Fibroblast of lung (primary cell): ENCODE data around the gene PELO. TPM values are rescaled to one million over a fixed set of nuclear protein-coding genes. Genes with fewer than 3 reads are reported as not detected.

Source experiments
- DNase-seq, 2 donors: peaks; one replicate each; pipeline versions ENCODE4 v3.0.0 to v3.0.0-alpha.2; 2010; ENCODE audit warnings: low read depth in 2 of 2
- H2AFZ ChIP-seq: 2 replicates; pipeline ENCODE4 v1.5.1; 2012; ENCODE audit warnings: low read length, control low read depth, inconsistent platforms
- H3K27ac ChIP-seq: 2 replicates; pipeline ENCODE4 v1.5.1; 2011; ENCODE audit warnings: low read length, control low read depth; ENCODE audit not compliant: insufficient read depth
- H3K27me3 ChIP-seq: 2 replicates; pipeline ENCODE4 v1.5.1; 2011; ENCODE audit warnings: mild to moderate bottlenecking, low read length; ENCODE audit not compliant: control insufficient read depth, insufficient read depth
- H3K36me3 ChIP-seq: 2 replicates; pipeline ENCODE4 v1.5.1; 2011; ENCODE audit warnings: low read length; ENCODE audit not compliant: control insufficient read depth, insufficient read depth
- H3K4me1 ChIP-seq: 2 replicates; pipeline ENCODE4 v1.5.1; 2011; ENCODE audit warnings: low read length; ENCODE audit not compliant: control insufficient read depth, insufficient read depth; ENCODE audit errors: extremely low read depth
- H3K4me2 ChIP-seq: 2 replicates; pipeline ENCODE4 v1.5.1; 2011; ENCODE audit warnings: low read length, control low read depth; ENCODE audit not compliant: insufficient read depth; ENCODE audit errors: extremely low read depth
- H3K4me3 ChIP-seq, 4 experiments: fragments of 200-600 bp in 1 of 4; sonication (generic) in 1 of 4; replicated peaks in 1 of 4; 2 replicates each; pipeline ENCODE4 v1.5.1; 2011 to 2016; ENCODE audit warnings: low read length in 4 of 4, low read depth in 3 of 4, mild to moderate bottlenecking in 3 of 4, control low read depth in 2 of 4, inconsistent platforms in 1 of 4, mixed read lengths in 1 of 4; ENCODE audit not compliant: insufficient read depth in 1 of 4; ENCODE audit errors: control extremely low read depth in 1 of 4
- H3K79me2 ChIP-seq: 2 replicates; pipeline ENCODE4 v1.5.1; 2012; ENCODE audit warnings: mild to moderate bottlenecking, low read length, inconsistent platforms; ENCODE audit not compliant: control insufficient read depth, insufficient read depth
- H3K9ac ChIP-seq: 2 replicates; pipeline ENCODE4 v1.5.1; 2011; ENCODE audit warnings: mild to moderate bottlenecking, low read length, control low read depth; ENCODE audit not compliant: insufficient read depth
- H3K9me3 ChIP-seq: 2 replicates; pipeline ENCODE4 v1.5.1; 2012; ENCODE audit warnings: low read depth, low read length; ENCODE audit not compliant: control insufficient read depth, insufficient read depth
- H4K20me1 ChIP-seq: 2 replicates; pipeline ENCODE4 v1.5.1; 2011; ENCODE audit warnings: low read length; ENCODE audit not compliant: control insufficient read depth, insufficient read depth; ENCODE audit errors: extremely low read depth
- EZH2 ChIP-seq: IDR thresholded peaks from 2 replicates; pipeline ENCODE4 v1.5.1; 2012; ENCODE audit warnings: low read length, control low read depth, mild to moderate bottlenecking; ENCODE audit errors: missing control alignments
- polyA plus RNA-seq, 2 donors: library from polyadenylated mRNA; depleted of rRNA in 1 of 2; stranded (reverse) in 1 of 2; unstranded in 1 of 2; fragments of >200 nt; gene quantifications; 2 replicates each; pipeline ENCODE4 v1.2.1, GENCODE V29; 2011 to 2012; ENCODE audit warnings: missing spikeins in 1 of 2
- total RNA-seq: library from RNA; depleted of rRNA; stranded (reverse); fragments of >200 nt; gene quantifications from 2 replicates; pipeline ENCODE4 v1.2.1, GENCODE V29; 2014
- TF ChIP-seq, protein P1 (sequence below), 2 donors: IDR thresholded peaks in 1 of 2; conservative IDR thresholded peaks in 1 of 2; 1 replicate in 1 of 2; 2 replicates in 1 of 2; pipeline ENCODE4 v1.5.1; 2011 to 2012; ENCODE audit warnings: low read length in 2 of 2, control low read depth in 1 of 2, inconsistent platforms in 1 of 2, low read depth in 1 of 2, mild to moderate bottlenecking in 1 of 2

The PELO gene
- total and polyA plus RNA-seq, 2 donors (not counting 1 experiment from before 2014, with no cell fraction given): 30.5 to 45.2 TPM

DNA sequence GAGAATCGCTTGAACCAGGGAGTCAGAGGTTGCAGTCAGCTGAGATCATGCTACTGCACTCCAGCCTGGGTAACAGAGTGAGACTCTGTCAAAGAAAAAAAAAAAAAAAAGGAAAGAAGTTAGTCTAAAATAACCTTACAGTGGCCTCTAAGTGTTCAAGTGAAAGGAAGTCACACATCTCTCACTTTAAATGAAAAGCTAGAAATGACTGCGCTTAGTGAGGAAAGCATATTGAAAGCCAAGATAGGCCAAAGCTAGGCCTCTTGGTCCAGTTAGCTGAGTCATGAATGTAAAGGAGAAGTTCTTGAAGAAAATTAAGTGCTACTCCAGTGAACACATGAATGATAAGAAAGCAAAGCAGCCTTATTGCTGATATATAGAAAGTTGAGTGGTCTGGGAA is 38.1 kb downstream of the PELO start:
- Histone ChIP-seq H3K4me1 (peaks cover 7% of the 10 kb centered on the region), H3K4me3 (no peak overlapping the region), H3K4me2 (no peak overlapping the region), H3K27me3 (no peaks in the 10 kb centered on the region), H3K79me2 (no peaks in the 10 kb centered on the region), H3K27ac (no peak overlapping the region), H4K20me1 (no peaks in the 10 kb centered on the region), H2AFZ (no peak overlapping the region), H3K36me3 (no peaks in the 10 kb centered on the region), H3K9ac (no peak overlapping the region), H3K9me3 (no peaks in the 10 kb centered on the region)
- TF ChIP-seq, protein P1, sequence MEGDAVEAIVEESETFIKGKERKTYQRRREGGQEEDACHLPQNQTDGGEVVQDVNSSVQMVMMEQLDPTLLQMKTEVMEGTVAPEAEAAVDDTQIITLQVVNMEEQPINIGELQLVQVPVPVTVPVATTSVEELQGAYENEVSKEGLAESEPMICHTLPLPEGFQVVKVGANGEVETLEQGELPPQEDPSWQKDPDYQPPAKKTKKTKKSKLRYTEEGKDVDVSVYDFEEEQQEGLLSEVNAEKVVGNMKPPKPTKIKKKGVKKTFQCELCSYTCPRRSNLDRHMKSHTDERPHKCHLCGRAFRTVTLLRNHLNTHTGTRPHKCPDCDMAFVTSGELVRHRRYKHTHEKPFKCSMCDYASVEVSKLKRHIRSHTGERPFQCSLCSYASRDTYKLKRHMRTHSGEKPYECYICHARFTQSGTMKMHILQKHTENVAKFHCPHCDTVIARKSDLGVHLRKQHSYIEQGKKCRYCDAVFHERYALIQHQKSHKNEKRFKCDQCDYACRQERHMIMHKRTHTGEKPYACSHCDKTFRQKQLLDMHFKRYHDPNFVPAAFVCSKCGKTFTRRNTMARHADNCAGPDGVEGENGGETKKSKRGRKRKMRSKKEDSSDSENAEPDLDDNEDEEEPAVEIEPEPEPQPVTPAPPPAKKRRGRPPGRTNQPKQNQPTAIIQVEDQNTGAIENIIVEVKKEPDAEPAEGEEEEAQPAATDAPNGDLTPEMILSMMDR (conservative IDR thresholded peaks at IDR 0.05 in 1 of 2, IDR thresholded peaks at IDR 0.05 in 1 of 2; ENCODE audit: low read depth in 1 of 2, low read length in 2 of 2): no peak
- no peak for TF ChIP-seq EZH2
- DNase-seq: no peak

DNA sequence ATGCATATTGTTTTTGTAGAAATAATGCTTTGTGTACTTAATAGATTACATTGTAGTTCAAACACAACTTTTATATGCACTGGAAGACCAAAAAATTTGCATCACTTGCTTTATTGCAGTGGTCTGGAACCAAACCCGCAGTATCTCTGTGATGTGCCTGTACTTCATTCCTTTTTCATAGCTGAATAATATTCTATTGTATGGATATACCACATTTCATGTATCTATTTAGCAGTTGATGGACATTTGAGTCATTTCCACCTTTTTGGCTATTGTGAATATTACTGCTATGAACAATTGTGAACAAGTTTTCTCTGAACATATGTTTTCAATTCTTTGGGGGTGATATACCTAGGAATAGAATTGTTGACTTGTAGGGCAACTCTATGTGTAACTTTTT is 40.1 kb downstream of the PELO start:
- H3K79me2 ChIP-seq: no peaks in the 10 kb centered on the region
- H3K27ac ChIP-seq: no peak overlapping the region
- no peak for DNase-seq
- no peaks in the 10 kb centered on the region for H3K36me3 ChIP-seq
- H3K4me1 ChIP-seq: peaks cover 2% of the 10 kb centered on the region
- H4K20me1 ChIP-seq: no peaks in the 10 kb centered on the region
- no peak overlapping the region for H3K4me3 ChIP-seq
- no peaks in the 10 kb centered on the region for H3K9me3 ChIP-seq
- H3K27me3 ChIP-seq: no peaks in the 10 kb centered on the region
- H3K9ac ChIP-seq: no peak overlapping the region
- no peak overlapping the region for H3K4me2 ChIP-seq
- no peak overlapping the region for H2AFZ ChIP-seq
- TF ChIP-seq, protein P1 (conservative IDR thresholded peaks at IDR 0.05 in 1 of 2, IDR thresholded peaks at IDR 0.05 in 1 of 2; ENCODE audit: low read depth in 1 of 2, low read length in 2 of 2): no peak
- TF ChIP-seq EZH2: no peak

DNA sequence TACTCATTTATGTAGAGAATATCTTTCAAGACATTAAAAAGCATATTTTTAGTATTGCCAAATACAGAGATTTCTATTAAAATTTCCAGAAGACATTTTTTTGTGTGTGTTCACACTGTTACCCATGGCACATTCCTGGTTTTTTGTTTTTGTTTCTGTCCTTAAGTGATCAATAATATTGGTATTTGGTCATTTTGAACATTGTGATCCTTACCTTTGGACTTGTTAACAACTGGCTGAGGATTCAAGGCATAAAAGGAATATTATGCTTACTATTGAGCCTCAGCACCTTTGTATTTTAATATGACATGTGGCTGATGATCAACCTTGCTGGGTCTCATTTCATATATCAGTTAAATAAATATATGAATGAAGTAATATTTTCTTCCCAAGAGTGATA is 41.9 kb downstream of the PELO start:
- no peaks in the 10 kb centered on the region for H4K20me1 ChIP-seq
- no peak overlapping the region for H3K27ac ChIP-seq
- no peaks in the 10 kb centered on the region for H3K4me1 ChIP-seq
- H3K4me3 ChIP-seq: no peak overlapping the region
- no peak for DNase-seq
- H3K9me3 ChIP-seq: no peaks in the 10 kb centered on the region
- no peak overlapping the region for H2AFZ ChIP-seq
- H3K36me3 ChIP-seq: no peaks in the 10 kb centered on the region
- H3K9ac ChIP-seq: no peak overlapping the region
- no peaks in the 10 kb centered on the region for H3K27me3 ChIP-seq
- no peaks in the 10 kb centered on the region for H3K79me2 ChIP-seq
- H3K4me2 ChIP-seq: no peak overlapping the region
- no peak for TF ChIP-seq EZH2
- TF ChIP-seq, protein P1 (conservative IDR thresholded peaks at IDR 0.05 in 1 of 2, IDR thresholded peaks at IDR 0.05 in 1 of 2; ENCODE audit: low read depth in 1 of 2, low read length in 2 of 2): no peak
